Liver (tissue), 10 donors: ENCODE data around the gene RING1. TPM values are rescaled to one million over a fixed set of nuclear protein-coding genes. Genes with fewer than 3 reads are reported as not detected.

Source experiments
- DNase-seq: peaks from one replicate; pipeline ENCODE4 v3.0.0-alpha.2; 2017; ENCODE audit warnings: low spot score
- H3K27ac ChIP-seq, 2 donors: one replicate each; pipeline ENCODE4 v1.7.0; 2013; ENCODE audit warnings: inconsistent platforms in 2 of 2, low read length in 2 of 2, control low read depth in 1 of 2, low read depth in 1 of 2, mild to moderate bottlenecking in 1 of 2
- H3K27me3 ChIP-seq, 4 donors: one replicate each; pipeline versions ENCODE4 v1.6.1 to v1.7.0; 2013; ENCODE audit warnings: low read length in 3 of 4, inconsistent platforms in 1 of 4, mild to moderate bottlenecking in 1 of 4, moderate library complexity in 1 of 4; ENCODE audit not compliant: control insufficient read depth in 4 of 4, insufficient read depth in 4 of 4
- H3K36me3 ChIP-seq, 4 donors: one replicate each; pipeline versions ENCODE4 v1.6.1 to v1.7.0; 2013; ENCODE audit warnings: low read length in 3 of 4, mild to moderate bottlenecking in 3 of 4, low read depth in 1 of 4, moderate library complexity in 1 of 4; ENCODE audit not compliant: control insufficient read depth in 4 of 4, insufficient read depth in 3 of 4
- H3K4me1 ChIP-seq, 4 donors: one replicate each; pipeline versions ENCODE4 v1.6.1 to v1.7.0; 2013; ENCODE audit warnings: low read length in 3 of 4, mild to moderate bottlenecking in 3 of 4, moderate library complexity in 1 of 4; ENCODE audit not compliant: control insufficient read depth in 4 of 4, insufficient read depth in 4 of 4
- H3K4me3 ChIP-seq, 3 donors: one replicate each; pipeline versions ENCODE4 v1.6.1 to v1.7.0; 2013; ENCODE audit warnings: low read length in 3 of 3, control low read depth in 1 of 3, low read depth in 1 of 3, mild to moderate bottlenecking in 1 of 3
- H3K9ac ChIP-seq, 2 donors: one replicate each; pipeline ENCODE4 v1.7.0; 2013; ENCODE audit warnings: low read length in 2 of 2, mild to moderate bottlenecking in 2 of 2, moderate library complexity in 2 of 2, control low read depth in 1 of 2, low read depth in 1 of 2
- H3K9me3 ChIP-seq, 4 donors: one replicate each; pipeline versions ENCODE4 v1.6.1 to v1.7.0; 2013; ENCODE audit warnings: low read length in 3 of 4; ENCODE audit not compliant: control insufficient read depth in 4 of 4
- ATF3 ChIP-seq: IDR thresholded peaks from 2 replicates; pipeline ENCODE4 v1.6.1; 2016; ENCODE audit warnings: antibody characterized with exemption
- CTCF ChIP-seq: fragments of 150-350 bp; IDR thresholded peaks from 2 replicates; pipeline ENCODE4 v1.5.1; 2017; ENCODE audit warnings: improper control_type of control experiment, low read depth, low read length; ENCODE audit not compliant: missing input control
- EGR1 ChIP-seq, 2 donors: IDR thresholded peaks; 2 replicates each; pipeline ENCODE4 v1.6.1; 2016 to 2018; ENCODE audit warnings: antibody characterized with exemption in 2 of 2, low read depth in 2 of 2
- FOXA1 ChIP-seq: IDR thresholded peaks from 2 replicates; pipeline ENCODE4 v1.6.1; 2016; ENCODE audit warnings: antibody characterized with exemption
- FOXA2 ChIP-seq: IDR thresholded peaks from 2 replicates; pipeline ENCODE4 v1.6.1; 2016; ENCODE audit warnings: antibody characterized with exemption
- GABPA ChIP-seq, 2 donors: IDR thresholded peaks in 1 of 2; conservative IDR thresholded peaks in 1 of 2; 2 replicates each; pipeline ENCODE4 v1.6.1; 2016; ENCODE audit warnings: antibody characterized with exemption in 2 of 2, mild to moderate bottlenecking in 1 of 2, moderate library complexity in 1 of 2
- HNF4A ChIP-seq, 2 donors: conservative IDR thresholded peaks; 2 replicates each; pipeline ENCODE4 v1.6.1; 2016; ENCODE audit warnings: antibody characterized with exemption in 2 of 2, mild to moderate bottlenecking in 2 of 2
- JUND ChIP-seq, 2 donors: IDR thresholded peaks; 2 replicates each; pipeline ENCODE4 v1.6.1; 2016; ENCODE audit warnings: antibody characterized with exemption in 2 of 2
- NR2F2 ChIP-seq: IDR thresholded peaks from 2 replicates; pipeline ENCODE4 v1.6.1; 2016; ENCODE audit warnings: antibody characterized with exemption
- RXRA ChIP-seq, 2 donors: IDR thresholded peaks; 2 replicates each; pipeline ENCODE4 v1.6.1; 2017 to 2018; ENCODE audit warnings: antibody characterized with exemption in 2 of 2, mild to moderate bottlenecking in 1 of 2
- SP1 ChIP-seq: IDR thresholded peaks from 2 replicates; pipeline ENCODE4 v1.6.1; 2018; ENCODE audit warnings: antibody characterized with exemption, mild to moderate bottlenecking
- YY1 ChIP-seq: IDR thresholded peaks from 2 replicates; pipeline ENCODE4 v1.6.1; 2016; ENCODE audit warnings: antibody characterized with exemption, mild to moderate bottlenecking
- WGBS: extraction: QIAGEN DNeasy Blood & Tissue Kit; methylation state at CpG from one replicate; pipeline ENCODE4 v1.1.7; 2013; 5-methylcytosine and 5-hydroxymethylcytosine counted together
- polyA plus RNA-seq, 2 donors: library from polyadenylated mRNA; stranded (reverse) in 1 of 2; unstranded in 1 of 2; fragments of 200-250 nt in 1 of 2; fragments of >200 nt in 1 of 2; fragmentation: Nextera tagmentation in 1 of 2; extraction: Ambion mirVana in 1 of 2; gene quantifications; one replicate each; pipeline versions ENCODE4 v1.2.1 to v1.2.3, GENCODE V29; 2013 to 2015
- small RNA-seq: library from RNA; depleted of rRNA; stranded (forward); fragments of <200 nt; gene quantifications from one replicate; pipeline ENCODE3, GENCODE V24; 2014
- total RNA-seq, 2 donors: library from RNA; depleted of rRNA; stranded (reverse); fragments of >200 nt; gene quantifications; one replicate each; pipeline ENCODE4 v1.2.3, GENCODE V29; 2014
- donor health status: healthy.
- donor health status: healthy.
- donor health status: healthy.
- donor health status: healthy.
- donor health status: healthy.

RING1 gene
- total and polyA plus RNA-seq, 4 donors = 4.4 to 19.7 (median 14.9) TPM

- H3K4me3 ChIP-seq = no peak overlapping the region
- H3K4me1 ChIP-seq = peaks cover 2 to 17% (median 13%) of the 10 kb centered on the region in 4 donors
- TF ChIP-seq RXRA (IDR thresholded peaks at IDR 0.05) (no peak), YY1 (no peak), SP1 (no peak), FOXA2 (no peak), EGR1 (IDR thresholded peaks at IDR 0.05; ENCODE audit: low read depth in 2 of 2) (no peak), HNF4A (conservative IDR thresholded peaks at IDR 0.05) (no peak), ATF3 (no peak), CTCF (no peak), NR2F2 (no peak)
- DNase-seq = no peak
- no peak overlapping the region for H3K27ac ChIP-seq
- 95% methylated on average over 4 of the region's 4 CpGs for WGBS
- peaks cover 2 to 21% (median 8%) of the 10 kb centered on the region in 4 donors for H3K36me3 ChIP-seq
- no peaks in the 10 kb centered on the region for H3K9me3 ChIP-seq
- no peaks in the 10 kb centered on the region for H3K27me3 ChIP-seq
- H3K9ac ChIP-seq = no peak overlapping the region
Observed at GRCh38 chr6:33254591-33254990, 46.3 kb downstream of the RING1 start.

GRCh38 chr6:33259032-33259431 lies 50.7 kb downstream of the RING1 start:
- H3K27me3 ChIP-seq = no peaks in the 10 kb centered on the region
- no peaks in the 10 kb centered on the region for H3K4me1 ChIP-seq
- no peak overlapping the region for H3K9ac ChIP-seq
- peaks cover 8 to 45% (median 25%) of the 10 kb centered on the region in 4 donors for H3K36me3 ChIP-seq
- no peaks in the 10 kb centered on the region for H3K9me3 ChIP-seq
- no peak overlapping the region for H3K27ac ChIP-seq
- TF ChIP-seq YY1 (no peak), FOXA1 (no peak), GABPA (IDR thresholded peaks at IDR 0.05 in 1 of 2, conservative IDR thresholded peaks at IDR 0.05 in 1 of 2) (no peak), JUND (IDR thresholded peaks at IDR 0.05) (no peak), NR2F2 (no peak)
- WGBS = 96% methylated on average over 5 of the region's 5 CpGs
- DNase-seq = no peak
- H3K4me3 ChIP-seq = no peak overlapping the region

Small RNA genes within 50 kb of the gene (small RNA-seq; reads per million reads assigned to genes)
- gene MIR219A1 = 0.91 reads per million, percentile 76 among the genes with 10 or more reads in this experiment
- gene RNY4P10 = not detected

Other genes with a start within 250 kb of the RING1 start
- gene BRD2, start 239.9 kb upstream of the RING1 start, total RNA-seq = 100 to 1,000 TPM in 1 of 2 donors, 10 to 100 TPM in 1; 46.0 to 100 TPM
- gene BRD2, start 239.9 kb upstream of the RING1 start, polyA plus RNA-seq = 10 to 100 TPM; 29.8 to 54.4 TPM
- 1 to 10 TPM; 1.3 to 3.0 TPM for gene HLA-DOA, start 198.9 kb upstream of the RING1 start, total RNA-seq
- 1 to 10 TPM in 1 of 2 donors, under 1 TPM in 1; 0.69 to 1.9 TPM for gene HLA-DOA, start 198.9 kb upstream of the RING1 start, polyA plus RNA-seq
- gene HLA-DPA1, start 134.9 kb upstream of the RING1 start, total RNA-seq = 10 to 100 TPM; 27.3 to 31.2 TPM
- 10 to 100 TPM; 12.0 to 49.3 TPM for gene HLA-DPA1, start 134.9 kb upstream of the RING1 start, polyA plus RNA-seq
- 10 to 100 TPM; 23.4 to 24.5 TPM for gene HLA-DPB1, start 132.5 kb upstream of the RING1 start, total RNA-seq
- gene HLA-DPB1, start 132.5 kb upstream of the RING1 start, polyA plus RNA-seq = 10 to 100 TPM; 15.5 to 37.8 TPM
- under 1 TPM; 0.19 to 0.59 TPM for gene COL11A2, start 16.0 kb upstream of the RING1 start, total RNA-seq
- under 1 TPM; 0.15 to 0.36 TPM for gene COL11A2, start 16.0 kb upstream of the RING1 start, polyA plus RNA-seq
- gene RXRB, start 7.8 kb upstream of the RING1 start, total RNA-seq = 10 to 100 TPM in 1 of 2 donors, 1 to 10 TPM in 1; 9.5 to 19.4 TPM
- 10 to 100 TPM in 1 of 2 donors, 1 to 10 TPM in 1; 7.7 to 13.9 TPM for gene RXRB, start 7.8 kb upstream of the RING1 start, polyA plus RNA-seq
- 100 to 1,000 TPM in 1 of 2 donors, 10 to 100 TPM in 1; 45.0 to 112 TPM for gene SLC39A7, start 7.6 kb upstream of the RING1 start, total RNA-seq
- 10 to 100 TPM in 1 of 2 donors, 1 to 10 TPM in 1; 8.9 to 97.3 TPM for gene SLC39A7, start 7.6 kb upstream of the RING1 start, polyA plus RNA-seq
- gene HSD17B8, start 3.8 kb upstream of the RING1 start, total RNA-seq = 10 to 100 TPM; 24.5 to 31.2 TPM
- gene HSD17B8, start 3.8 kb upstream of the RING1 start, polyA plus RNA-seq = 10 to 100 TPM; 43.7 to 52.3 TPM
- 10 to 100 TPM; 21.3 to 33.4 TPM for gene VPS52, start 63.4 kb downstream of the RING1 start, total RNA-seq
- gene VPS52, start 63.4 kb downstream of the RING1 start, polyA plus RNA-seq = 10 to 100 TPM; 23.1 to 27.5 TPM
- 1,000 to 10,000 TPM in 1 of 2 donors, 100 to 1,000 TPM in 1; 742 to 1,432 TPM for gene RPS18, start 63.6 kb downstream of the RING1 start, total RNA-seq
- 1,000 to 10,000 TPM in 1 of 2 donors, 100 to 1,000 TPM in 1; 812 to 1,309 TPM for gene RPS18, start 63.6 kb downstream of the RING1 start, polyA plus RNA-seq
- gene B3GALT4, start 68.6 kb downstream of the RING1 start, total RNA-seq = 1 to 10 TPM; 1.5 to 2.2 TPM
- 1 to 10 TPM; 1.5 to 2.7 TPM for gene B3GALT4, start 68.6 kb downstream of the RING1 start, polyA plus RNA-seq
- gene WDR46, start 80.7 kb downstream of the RING1 start, total RNA-seq = 10 to 100 TPM; 17.9 to 28.3 TPM
- gene WDR46, start 80.7 kb downstream of the RING1 start, polyA plus RNA-seq = 10 to 100 TPM; 23.0 to 30.2 TPM
- 10 to 100 TPM; 12.5 to 22.4 TPM for gene PFDN6, start 81.1 kb downstream of the RING1 start, total RNA-seq
- gene PFDN6, start 81.1 kb downstream of the RING1 start, polyA plus RNA-seq = 10 to 100 TPM in 1 of 2 donors, 1 to 10 TPM in 1; 6.5 to 60.1 TPM
- gene RGL2, start 90.4 kb downstream of the RING1 start, total RNA-seq = 10 to 100 TPM; 16.7 to 17.8 TPM
- 10 to 100 TPM; 16.8 to 22.8 TPM for gene RGL2, start 90.4 kb downstream of the RING1 start, polyA plus RNA-seq
- 10 to 100 TPM; 52.7 to 74.0 TPM for gene TAPBP, start 105.6 kb downstream of the RING1 start, total RNA-seq
- 10 to 100 TPM; 47.9 to 49.3 TPM for gene TAPBP, start 105.6 kb downstream of the RING1 start, polyA plus RNA-seq
- 1 to 10 TPM; 5.5 to 7.8 TPM for gene ZBTB22, start 109.2 kb downstream of the RING1 start, total RNA-seq
- gene ZBTB22, start 109.2 kb downstream of the RING1 start, polyA plus RNA-seq = 1 to 10 TPM; 1.6 to 3.9 TPM
- 10 to 100 TPM; 11.8 to 15.1 TPM for gene DAXX, start 114.5 kb downstream of the RING1 start, total RNA-seq
- 10 to 100 TPM; 12.9 to 13.1 TPM for gene DAXX, start 114.5 kb downstream of the RING1 start, polyA plus RNA-seq
- 10 to 100 TPM in 1 of 2 donors, under 1 TPM in 1; 0.08 to 30.0 TPM for gene KIFC1, start 183.3 kb downstream of the RING1 start, total RNA-seq
- 1 to 10 TPM in 1 of 2 donors, under 1 TPM in 1; 0.29 to 2.2 TPM for gene KIFC1, start 183.3 kb downstream of the RING1 start, polyA plus RNA-seq
- gene PHF1, start 202.5 kb downstream of the RING1 start, total RNA-seq = 10 to 100 TPM in 1 of 2 donors, 1 to 10 TPM in 1; 7.2 to 13.5 TPM
- 10 to 100 TPM in 1 of 2 donors, 1 to 10 TPM in 1; 9.9 to 13.1 TPM for gene PHF1, start 202.5 kb downstream of the RING1 start, polyA plus RNA-seq
- gene CUTA, start 209.6 kb downstream of the RING1 start, total RNA-seq = 10 to 100 TPM; 33.1 to 46.0 TPM
- gene CUTA, start 209.6 kb downstream of the RING1 start, polyA plus RNA-seq = 100 to 1,000 TPM; 140 to 164 TPM
- 1 to 10 TPM; 1.1 to 1.8 TPM for gene SYNGAP1, start 211.6 kb downstream of the RING1 start, total RNA-seq
- gene SYNGAP1, start 211.6 kb downstream of the RING1 start, polyA plus RNA-seq = 1 to 10 TPM in 1 of 2 donors, under 1 TPM in 1; 0.32 to 1.2 TPM
- 1 to 10 TPM; 1.6 to 3.4 TPM for gene ZBTB9, start 246.1 kb downstream of the RING1 start, total RNA-seq
- gene ZBTB9, start 246.1 kb downstream of the RING1 start, polyA plus RNA-seq = 1 to 10 TPM; 1.1 to 3.0 TPM